H4 (cell line): Measurements from ENCODE around the gene SLC39A8. TPM values are rescaled to one million over a fixed set of nuclear protein-coding genes. Genes with fewer than 3 reads are reported as not detected.
"Not testable (repeated sequence)": the region's sequence is repeated elsewhere in the genome, so short reads cannot be mapped to it uniquely, and the experiment has no call there.

ENCODE experiments used
- DNase-seq: peaks from one replicate; pipeline ENCODE4 v3.0.0-alpha.2; 2015; ENCODE audit warnings: low spot score
- total RNA-seq: library from RNA; depleted of rRNA; stranded (reverse); fragments of >200 nt; shearing (Covaris generic); gene quantifications from 2 replicates; pipeline ENCODE4 v1.2.3, GENCODE V29; 2014; rRNA removed

SLC39A8 gene
- 28.8 and 38.9 TPM in 2 replicates for total RNA-seq

- DNase-seq, result peak; percentile 85
Observed at GRCh38 chr4:102344954-102345794, at the start of gene SLC39A8. Gene SLC39A8 (minus strand): TSS chr4:102345482. CDS start chr4:102344662, 820 bp downstream.

GRCh38 chr4:102392033-102392744 is 46.9 kb upstream of the SLC39A8 start:
- no peak for DNase-seq

GRCh38 chr4:102390438-102390837 is 45.2 kb upstream of the SLC39A8 start:
- peak; percentile 25 for DNase-seq

- no peak for DNase-seq
Observed at GRCh38 chr4:102388611-102389010, 43.3 kb upstream of the SLC39A8 start.

GRCh38 chr4:102387552-102388150 is 42.4 kb upstream of the SLC39A8 start:
- DNase-seq, result no peak

GRCh38 chr4:102386966-102387365 is 41.7 kb upstream of the SLC39A8 start:
- no peak for DNase-seq

GRCh38 chr4:102380253-102380652 is 35.0 kb upstream of the SLC39A8 start:
- DNase-seq, result not testable (repeated sequence)

- no peak for DNase-seq
Observed at GRCh38 chr4:102362922-102363432, 17.7 kb upstream of the SLC39A8 start.

GRCh38 chr4:102358128-102358527 is 12.8 kb upstream of the SLC39A8 start:
- DNase-seq, result no peak

GRCh38 chr4:102357637-102358036 is 12.4 kb upstream of the SLC39A8 start:
- not testable (repeated sequence) for DNase-seq

- no peak for DNase-seq
Observed at GRCh38 chr4:102356562-102357202, 11.4 kb upstream of the SLC39A8 start.

GRCh38 chr4:102355748-102356147 is 10.5 kb upstream of the SLC39A8 start:
- DNase-seq, result no peak

- DNase-seq, result no peak
Observed at GRCh38 chr4:102354671-102355454, 9.6 kb upstream of the SLC39A8 start.

GRCh38 chr4:102352781-102353180 is 7.5 kb upstream of the SLC39A8 start:
- DNase-seq, result no peak

- DNase-seq, result no peak
Observed at GRCh38 chr4:102350634-102351033, 5.4 kb upstream of the SLC39A8 start.

GRCh38 chr4:102348701-102349100 is 3.4 kb upstream of the SLC39A8 start:
- DNase-seq, result no peak

GRCh38 chr4:102345795-102346100 is 466 bp upstream of the SLC39A8 start:
- DNase-seq, result peak; percentile 6

GRCh38 chr4:102344520-102344953 is 745 bp downstream of the SLC39A8 start:
- peak; percentile 36 for DNase-seq

GRCh38 chr4:102343964-102344519 is 1.2 kb downstream of the SLC39A8 start:
- DNase-seq, result no peak

GRCh38 chr4:102342404-102343074 is 2.7 kb downstream of the SLC39A8 start:
- no peak for DNase-seq
